Dedifferentiated amniotic fluid mesenchymal stem cell (primary cell): ENCODE data around the gene LATS2.
"Not testable (repeated sequence)": the region's sequence is repeated elsewhere in the genome, so short reads cannot be mapped to it uniquely, and the experiment has no call there.

Experiments used
- DNase-seq: peaks from one replicate; pipeline ENCODE4 v3.0.0-alpha.2; 2016; ENCODE audit errors: extremely low spot score

The LATS2 gene

GRCh38 chr13:21075379-21076249 is 14.2 kb upstream of the LATS2 start:
- no peak for DNase-seq

GRCh38 chr13:21075011-21075378 is 13.6 kb upstream of the LATS2 start:
- DNase-seq, result no peak

- DNase-seq, result no peak
These were observed 13.2 kb upstream of the LATS2 start for GRCh38 chr13:21074546-21074945.

- no peak for DNase-seq
These were observed 10.5 kb upstream of the LATS2 start for GRCh38 chr13:21071924-21072323.

- no peak for DNase-seq
These were observed 9.6 kb upstream of the LATS2 start for GRCh38 chr13:21071015-21071414.

GRCh38 chr13:21069561-21070004 is 8.2 kb upstream of the LATS2 start:
- peak; percentile 93 for DNase-seq

GRCh38 chr13:21067848-21068247 is 6.5 kb upstream of the LATS2 start:
- no peak for DNase-seq

- DNase-seq, result no peak
These were observed 5.6 kb upstream of the LATS2 start for GRCh38 chr13:21066946-21067345.

- DNase-seq, result no peak
These were observed 4.3 kb upstream of the LATS2 start for GRCh38 chr13:21065686-21066085.

- DNase-seq, result no peak
These were observed 1.6 kb upstream of the LATS2 start for GRCh38 chr13:21063031-21063430.

- no peak for DNase-seq
These were observed 903 bp downstream of the LATS2 start for GRCh38 chr13:21060338-21061028.

GRCh38 chr13:21059641-21060337 is 1.6 kb downstream of the LATS2 start:
- DNase-seq, result no peak

GRCh38 chr13:21058361-21058760 is 3.0 kb downstream of the LATS2 start:
- DNase-seq, result no peak

GRCh38 chr13:21055511-21056045 is 5.8 kb downstream of the LATS2 start:
- DNase-seq, result no peak

- DNase-seq, result peak; percentile 67
These were observed 6.4 kb downstream of the LATS2 start for GRCh38 chr13:21055016-21055415.

- no peak for DNase-seq
These were observed 7.1 kb downstream of the LATS2 start for GRCh38 chr13:21054313-21054712.

GRCh38 chr13:21053231-21053630 is 8.2 kb downstream of the LATS2 start:
- no peak for DNase-seq

GRCh38 chr13:21051675-21052074 is 9.7 kb downstream of the LATS2 start:
- DNase-seq, result no peak

- DNase-seq, result no peak
These were observed 10.8 kb downstream of the LATS2 start for GRCh38 chr13:21050288-21051197.

GRCh38 chr13:21049731-21050130 is 11.7 kb downstream of the LATS2 start:
- not testable (repeated sequence) for DNase-seq
